Hepatocyte (in vitro differentiated cells): ENCODE results near the gene MDFI.

ENCODE experiments used
- CTCF ChIP-seq: fragments of 200-600 bp; sonication (generic); IDR thresholded peaks from 2 replicates; pipeline ENCODE4 v1.5.1; 2016; ENCODE audit warnings: antibody characterized with exemption, mild to moderate bottlenecking; ENCODE audit not compliant: poor library complexity
- EZH2 ChIP-seq: fragments of 200-600 bp; sonication (generic); IDR thresholded peaks from 2 replicates; pipeline ENCODE4 v1.6.1; 2016; ENCODE audit warnings: antibody characterized with exemption, mild to moderate bottlenecking, borderline replicate concordance
- EZH2phosphoT487 ChIP-seq: fragments of 200-600 bp; sonication (generic); IDR thresholded peaks from one replicate; pipeline ENCODE4 v1.6.1; 2018; ENCODE audit warnings: antibody characterized with exemption, mild to moderate bottlenecking, low read depth, moderate library complexity; ENCODE audit not compliant: unreplicated experiment, severe bottlenecking

GRCh38 chr6:41699063-41699462 lies 60.8 kb downstream of the MDFI start:
- TF ChIP-seq CTCF: no peak
- no peak for TF ChIP-seq EZH2
- no peak for TF ChIP-seq EZH2phosphoT487
